GM23338 (cell line): Measurements from ENCODE around the gene TMED3. TPM values are rescaled to one million over a fixed set of nuclear protein-coding genes. Genes with fewer than 3 reads are reported as not detected.
A peak's percentile ranks its signal among the peaks of the same experiment; 100 is the strongest.

Source experiments
- ATAC-seq: fragments of 200-7000 bp; cut with Tn5 transposase; 3 replicates; pipeline ENCODE4 v1.9.1; 2020
- DNase-seq: peaks from one replicate; pipeline ENCODE4 v3.0.0-alpha.2; 2015; ENCODE audit warnings: low spot score
- H2AFZ ChIP-seq: fragments of 200-600 bp; sonication (generic); 2 replicates; pipeline ENCODE4 v1.8.0; 2016; ENCODE audit warnings: antibody characterized with exemption, mild to moderate bottlenecking, moderate library complexity
- H3F3A ChIP-seq: fragments of 200-600 bp; sonication (generic); replicated peaks from 2 replicates; pipeline ENCODE4 v1.8.0; 2017; ENCODE audit warnings: antibody characterized with exemption, mixed run types, low read depth
- H3K27ac ChIP-seq: fragments of 200-600 bp; sonication (generic); 2 replicates; pipeline ENCODE4 v1.6.1; 2016; ENCODE audit warnings: low read depth
- H3K27me3 ChIP-seq: fragments of 200-600 bp; sonication (generic); 2 replicates; pipeline ENCODE4 v1.8.0; 2016; ENCODE audit warnings: mild to moderate bottlenecking, mixed run types, moderate library complexity; ENCODE audit not compliant: insufficient read depth
- H3K36me3 ChIP-seq: fragments of 200-600 bp; sonication (generic); 2 replicates; pipeline ENCODE4 v1.8.0; 2016; ENCODE audit warnings: mild to moderate bottlenecking; ENCODE audit not compliant: insufficient read depth
- H3K4me1 ChIP-seq: fragments of 200-600 bp; sonication (generic); 2 replicates; pipeline ENCODE4 v1.8.0; 2016; ENCODE audit warnings: mild to moderate bottlenecking, moderate library complexity; ENCODE audit not compliant: insufficient read depth
- H3K4me2 ChIP-seq: fragments of 200-600 bp; sonication (generic); 2 replicates; pipeline ENCODE4 v1.7.1; 2017; ENCODE audit warnings: mixed run types
- H3K4me3 ChIP-seq: fragments of 200-600 bp; sonication (generic); 2 replicates; pipeline ENCODE4 v1.6.1; 2016; ENCODE audit warnings: mixed run types
- H3K79me2 ChIP-seq: fragments of 200-600 bp; sonication (generic); replicated peaks from 2 replicates; pipeline ENCODE4 v1.8.0; 2017; ENCODE audit warnings: mild to moderate bottlenecking; ENCODE audit not compliant: insufficient read depth
- H3K9me2 ChIP-seq: fragments of 200-600 bp; sonication (generic); 2 replicates; pipeline ENCODE4 v1.8.0; 2017; ENCODE audit not compliant: insufficient read depth
- H4K20me1 ChIP-seq: fragments of 200-600 bp; sonication (generic); replicated peaks from 2 replicates; pipeline ENCODE4 v1.8.0; 2017; ENCODE audit warnings: mild to moderate bottlenecking; ENCODE audit not compliant: insufficient read depth
- H3K27ac Mint-ChIP-seq: 2 replicates; pipeline ENCODE4 v1.8.0; 2020; ENCODE audit warnings: inconsistent platforms, mild to moderate bottlenecking, moderate library complexity, mixed read lengths
- H3K27me3 Mint-ChIP-seq: 3 replicates; pipeline ENCODE4 v1.8.0; 2022; ENCODE audit warnings: low read depth, mild to moderate bottlenecking, moderate library complexity, mixed read lengths, inconsistent platforms; ENCODE audit not compliant: insufficient read depth, poor library complexity
- H3K36me3 Mint-ChIP-seq: 3 replicates; pipeline ENCODE4 v1.8.0; 2021; ENCODE audit warnings: low read depth, mild to moderate bottlenecking, inconsistent platforms, moderate library complexity, mixed read lengths
- H3K4me1 Mint-ChIP-seq: 3 replicates; pipeline ENCODE4 v1.8.0; 2020; ENCODE audit warnings: mild to moderate bottlenecking, inconsistent platforms, mixed read lengths
- H3K4me3 Mint-ChIP-seq: 3 replicates; pipeline ENCODE4 v1.8.0; 2021; ENCODE audit warnings: moderate library complexity, mild to moderate bottlenecking, inconsistent platforms, mixed read lengths
- H3K9me3 Mint-ChIP-seq: 3 replicates; pipeline ENCODE4 v1.8.0; 2020; ENCODE audit warnings: moderate library complexity, mild to moderate bottlenecking, inconsistent platforms, mixed read lengths
- EZH2 ChIP-seq: fragments of 200-600 bp; sonication (generic); IDR thresholded peaks from one replicate; pipeline ENCODE4 v1.8.0; 2017; ENCODE audit warnings: antibody characterized with exemption, mild to moderate bottlenecking, low read depth; ENCODE audit not compliant: unreplicated experiment
- EZH2phosphoT487 ChIP-seq: fragments of 200-600 bp; sonication (generic); IDR thresholded peaks from one replicate; pipeline ENCODE4 v1.8.1; 2018; ENCODE audit warnings: antibody characterized with exemption; ENCODE audit not compliant: unreplicated experiment
- JUNB ChIP-seq: IDR thresholded peaks from one replicate; pipeline ENCODE4 v1.6.1; 2016; ENCODE audit warnings: antibody characterized with exemption; ENCODE audit not compliant: unreplicated experiment
- NANOG ChIP-seq: IDR thresholded peaks from 2 replicates; pipeline ENCODE4 v1.6.1; 2016; ENCODE audit warnings: antibody characterized with exemption, borderline replicate concordance
- POLR2AphosphoS5 ChIP-seq: IDR thresholded peaks from 2 replicates; pipeline ENCODE4 v1.6.1; 2016; ENCODE audit warnings: antibody characterized with exemption, low read depth
- REST ChIP-seq: IDR thresholded peaks from one replicate; pipeline ENCODE4 v1.6.1; 2018; ENCODE audit warnings: antibody characterized with exemption; ENCODE audit not compliant: unreplicated experiment
- STAT1 ChIP-seq: IDR thresholded peaks from one replicate; pipeline ENCODE4 v1.6.1; 2016; ENCODE audit warnings: antibody characterized with exemption; ENCODE audit not compliant: unreplicated experiment
- ZNF462 ChIP-seq: fragments of 250-450 bp; sonication (Bioruptor Pico); IDR thresholded peaks from 2 replicates; pipeline ENCODE4 v1.5.0; 2020; ENCODE audit warnings: mild to moderate bottlenecking, moderate library complexity
- polyA plus RNA-seq: library from polyadenylated mRNA; unstranded; fragments of >200 nt; fragmentation: Nextera tagmentation; extraction: Ambion mirVana; gene quantifications from 2 replicates; pipeline ENCODE4 v1.2.1, GENCODE V29; 2016
- total RNA-seq: library from RNA; depleted of rRNA; stranded (reverse); fragments of >200 nt; shearing (Covaris generic); gene quantifications from 2 replicates; pipeline ENCODE4 v1.2.3, GENCODE V29; 2014

The TMED3 gene
- total and polyA plus RNA-seq, 2 experiments from 2014 or later: 33.7 to 49.2 TPM

- Histone ChIP-seq H3K27me3 (no peaks in the 10 kb centered on the region), H3F3A (no peaks in the 10 kb centered on the region), H3K27ac (no peak overlapping the region), H2AFZ (no peak overlapping the region), H3K4me3 (no peak overlapping the region), H3K4me2 (no peak overlapping the region), H3K36me3 (no peaks in the 10 kb centered on the region), H3K79me2 (no peaks in the 10 kb centered on the region), H3K4me1 (no peaks in the 10 kb centered on the region), H4K20me1 (no peaks in the 10 kb centered on the region), H3K9me2 (no peaks in the 10 kb centered on the region)
- DNase-seq (peak; percentile 27), ATAC-seq (peak; percentile 52)
- Mint-ChIP-seq H3K36me3 (no peaks in the 10 kb centered on the region), H3K27me3 (no peaks in the 10 kb centered on the region), H3K4me1 (no peaks in the 10 kb centered on the region), H3K27ac (no peak overlapping the region), H3K9me3 (no peaks in the 10 kb centered on the region), H3K4me3 (no peak overlapping the region)
- TF ChIP-seq JUNB: no peak
- TF ChIP-seq REST: peak; percentile 56
- TF ChIP-seq ZNF462: no peak
- TF ChIP-seq POLR2AphosphoS5: no peak
- no peak for TF ChIP-seq NANOG
- no peak for TF ChIP-seq STAT1
- TF ChIP-seq EZH2phosphoT487: no peak
- no peak for TF ChIP-seq EZH2
These were observed 16.8 kb upstream of the TMED3 start for GRCh38 chr15:79294075-79294474.
